Measurements from ENCODE around the gene VWA5B2. TPM values are rescaled to one million over a fixed set of nuclear protein-coding genes. Genes with fewer than 3 reads are reported as not detected.

The VWA5B2 gene
- total and polyA plus RNA-seq, 4 donors, result 0.12 to 1.7 (median 0.86) TPM

- no peak for TF ChIP-seq CTCF (IDR thresholded peaks at IDR 0.05; ENCODE audit: control extremely low read depth, extremely low read depth)
- DNase-seq (no peak), ATAC-seq (ENCODE audit: insufficient read depth, low FRiP score) (no peak)
- Histone ChIP-seq H3K9ac (ENCODE audit: insufficient read depth in 1 of 2, low read length in 2 of 2) (no peak overlapping the region), H3K4me1 (ENCODE audit: control insufficient read depth in 5 of 5, insufficient read depth in 5 of 5, low read length in 5 of 5) (no peaks in the 10 kb centered on the region), H3K9me3 (ENCODE audit: control insufficient read depth in 4 of 4, insufficient read depth in 3 of 4, low read length in 3 of 4) (no peaks in the 10 kb centered on the region), H3K36me3 (ENCODE audit: control insufficient read depth in 4 of 4, insufficient read depth in 4 of 4, low read length in 4 of 4) (no peaks in the 10 kb centered on the region), H3K27me3 (ENCODE audit: control insufficient read depth in 3 of 3, insufficient read depth in 3 of 3, low read length in 2 of 3) (peaks cover 0 to 3% (median 0%) of the 10 kb centered on the region in 3 donors), H3K4me3 (no peak overlapping the region), H3K27ac (ENCODE audit: low read depth in 1 of 2, low read length in 1 of 2) (no peak overlapping the region)
- 57 to 78% methylated on average over 11 of the region's 11 CpGs for WGBS, 2 donors
Measured at GRCh38 chr3:184209146-184209923, 20.1 kb upstream of the VWA5B2 start.

- no peak overlapping the region for H3K4me3 ChIP-seq
- H3K4me1 ChIP-seq (ENCODE audit: control insufficient read depth in 5 of 5, insufficient read depth in 5 of 5, low read length in 5 of 5), result peaks cover 0 to 2% (median 0%) of the 10 kb centered on the region in 5 donors
- ATAC-seq (ENCODE audit: insufficient read depth, low FRiP score), result no peak
- no peaks in the 10 kb centered on the region for H3K27me3 ChIP-seq (ENCODE audit: control insufficient read depth in 3 of 3, insufficient read depth in 3 of 3, low read length in 2 of 3)
- TF ChIP-seq CTCF (IDR thresholded peaks at IDR 0.05; ENCODE audit: control extremely low read depth, extremely low read depth), result no peak
- no peak overlapping the region for H3K9ac ChIP-seq (ENCODE audit: insufficient read depth in 1 of 2, low read length in 2 of 2)
- no peak for DNase-seq
- H3K36me3 ChIP-seq (ENCODE audit: control insufficient read depth in 4 of 4, insufficient read depth in 4 of 4, low read length in 4 of 4), result no peaks in the 10 kb centered on the region
- H3K27ac ChIP-seq (ENCODE audit: low read depth in 1 of 2, low read length in 1 of 2), result no peak overlapping the region
- H3K9me3 ChIP-seq (ENCODE audit: control insufficient read depth in 4 of 4, insufficient read depth in 3 of 4, low read length in 3 of 4), result no peaks in the 10 kb centered on the region
- WGBS, 2 donors, result 86% methylated on average over 5 of the region's 5 CpGs
Measured at GRCh38 chr3:184211297-184211696, 18.1 kb upstream of the VWA5B2 start.

GRCh38 chr3:184211718-184212117, 17.7 kb upstream of the VWA5B2 start:
- H3K36me3 ChIP-seq (ENCODE audit: control insufficient read depth in 4 of 4, insufficient read depth in 4 of 4, low read length in 4 of 4), result no peaks in the 10 kb centered on the region

More at GRCh38 chr3:184211718-184212117, 17.7 kb upstream of the VWA5B2 start:
- Histone ChIP-seq H3K27ac (ENCODE audit: low read depth in 1 of 2, low read length in 1 of 2) (no peak overlapping the region), H3K4me3 (no peak overlapping the region), H3K9ac (ENCODE audit: insufficient read depth in 1 of 2, low read length in 2 of 2) (no peak overlapping the region), H3K27me3 (ENCODE audit: control insufficient read depth in 3 of 3, insufficient read depth in 3 of 3, low read length in 2 of 3) (no peaks in the 10 kb centered on the region), H3K4me1 (ENCODE audit: control insufficient read depth in 5 of 5, insufficient read depth in 5 of 5, low read length in 5 of 5) (peaks cover 0 to 2% (median 0%) of the 10 kb centered on the region in 5 donors), H3K9me3 (ENCODE audit: control insufficient read depth in 4 of 4, insufficient read depth in 3 of 4, low read length in 3 of 4) (no peaks in the 10 kb centered on the region)
- no peak for TF ChIP-seq CTCF (IDR thresholded peaks at IDR 0.05; ENCODE audit: control extremely low read depth, extremely low read depth)
- DNase-seq (no peak), ATAC-seq (ENCODE audit: insufficient read depth, low FRiP score) (no peak)
- 84 to 87% methylated on average over 5 of the region's 5 CpGs for WGBS, 2 donors

Measured in lung (tissue), 12 donors.